HG02852 (cell line): ENCODE results near the gene RHOXF1.
"Not testable (repeated sequence)": the region's sequence is repeated elsewhere in the genome, so short reads cannot be mapped to it uniquely, and the experiment has no call there.

Source experiments
- ATAC-seq: cut with Tn5 transposase; IDR thresholded peaks from one replicate; pipeline ENCODE4 v1.9.1; 2021; ENCODE audit warnings: mild to moderate bottlenecking, moderate library complexity; ENCODE audit not compliant: unreplicated experiment

Gene RHOXF1

GRCh38 chrX:120087289-120088017 lies 28.3 kb downstream of the RHOXF1 start:
- no peak for ATAC-seq

- ATAC-seq: not testable (repeated sequence)
These were observed 30.0 kb downstream of the RHOXF1 start for GRCh38 chrX:120085553-120086185.

GRCh38 chrX:120077590-120077989 lies 38.1 kb downstream of the RHOXF1 start, which contains the start of gene RHOXF2B:
RHOXF2B (minus strand) TSS chrX:120077690; CDS start chrX:120077552, 138 bp downstream.
- not testable (repeated sequence) for ATAC-seq

- ATAC-seq: not testable (repeated sequence)
These were observed 49.5 kb downstream of the RHOXF1 start for GRCh38 chrX:120066169-120066568.
